Neural cell (in vitro differentiated cells): ENCODE measurements around the gene NEU3. TPM values are rescaled to one million over a fixed set of nuclear protein-coding genes. Genes with fewer than 3 reads are reported as not detected.
A peak's percentile ranks its signal among the peaks of the same experiment; 100 is the strongest.

Experiments
- H2AFZ ChIP-seq: fragments of 200-600, 300-800 bp; sonication (generic), shearing (Covaris generic); 2 replicates; pipeline ENCODE4 v1.6.0; 2014; ENCODE audit warnings: low read depth, mild to moderate bottlenecking, antibody characterized with exemption, low read length, moderate library complexity
- H3F3A ChIP-seq: fragments of 200-600 bp; shearing (Covaris generic); 2 replicates; pipeline ENCODE4 v1.6.1; 2016; ENCODE audit warnings: mild to moderate bottlenecking, moderate library complexity, mixed read lengths, antibody characterized with exemption, low read length; ENCODE audit not compliant: insufficient read depth, poor library complexity, severe bottlenecking
- H3K27ac ChIP-seq: fragments of 200-600, 300-800 bp; sonication (generic), shearing (Covaris generic); 2 replicates; pipeline ENCODE4 v1.5.1; 2014; ENCODE audit warnings: mild to moderate bottlenecking, low read length, moderate library complexity
- H3K27me3 ChIP-seq: fragments of 300-800, 200-600 bp; sonication (generic), shearing (Covaris generic); 2 replicates; pipeline ENCODE4 v1.6.0; 2014; ENCODE audit warnings: mild to moderate bottlenecking, low read depth, low read length, moderate library complexity; ENCODE audit not compliant: insufficient read depth
- H3K36me3 ChIP-seq: fragments of 300-800, 200-600 bp; sonication (generic), shearing (Covaris generic); 2 replicates; pipeline ENCODE4 v1.5.1; 2014; ENCODE audit warnings: mild to moderate bottlenecking, antibody characterized with exemption, low read length, moderate library complexity; ENCODE audit not compliant: insufficient read depth
- H3K4me2 ChIP-seq: fragments of 300-800, 200-600 bp; sonication (generic), shearing (Covaris generic); 2 replicates; pipeline ENCODE4 v1.6.0; 2014; ENCODE audit warnings: mild to moderate bottlenecking, low read length
- H3K4me3 ChIP-seq: fragments of 300-800, 200-600 bp; sonication (generic), shearing (Covaris generic); 2 replicates; pipeline ENCODE4 v1.5.1; 2014; ENCODE audit warnings: mild to moderate bottlenecking, low read length, moderate library complexity
- H3K79me2 ChIP-seq: fragments of 200-600 bp; shearing (Covaris generic); replicated peaks from 2 replicates; pipeline ENCODE4 v1.6.0; 2014; ENCODE audit warnings: mild to moderate bottlenecking, low read length, moderate library complexity; ENCODE audit not compliant: insufficient read depth
- H3K9ac ChIP-seq: fragments of 300-800, 200-600 bp; sonication (generic), shearing (Covaris generic); 2 replicates; pipeline ENCODE4 v1.6.1; 2016; ENCODE audit warnings: mild to moderate bottlenecking, low read length, mixed read lengths
- H3K9me2 ChIP-seq: fragments of 200-600 bp; shearing (Covaris generic); 2 replicates; pipeline ENCODE4 v1.6.1; 2016; ENCODE audit warnings: mild to moderate bottlenecking, low read length, mixed read lengths; ENCODE audit not compliant: insufficient read depth
- H3K9me3 ChIP-seq: fragments of 200-600, 300-800 bp; sonication (generic), shearing (Covaris generic); 2 replicates; pipeline ENCODE4 v1.6.1; 2016; ENCODE audit warnings: mild to moderate bottlenecking, mixed run types, low read length, moderate library complexity, mixed read lengths
- H4K20me1 ChIP-seq: fragments of 200-600 bp; shearing (Covaris generic); 2 replicates; pipeline ENCODE4 v1.6.1; 2016; ENCODE audit warnings: mild to moderate bottlenecking, mixed run types; ENCODE audit not compliant: insufficient read depth
- EP300 ChIP-seq: fragments of 450-650 bp; conservative IDR thresholded peaks from 2 replicates; pipeline ENCODE4 v1.6.1; 2014; ENCODE audit warnings: antibody characterized with exemption, mild to moderate bottlenecking, moderate library complexity; ENCODE audit not compliant: poor library complexity, severe bottlenecking
- EZH2 ChIP-seq: fragments of 200-600, 300-800 bp; shearing (Covaris generic), sonication (generic); IDR thresholded peaks from 2 replicates; pipeline ENCODE4 v1.6.1; 2014; ENCODE audit warnings: antibody characterized with exemption, low read length, borderline replicate concordance, mild to moderate bottlenecking; ENCODE audit not compliant: insufficient read depth, poor library complexity, severe bottlenecking
- MXI1 ChIP-seq: fragments of 450-650 bp; conservative IDR thresholded peaks from 2 replicates; pipeline ENCODE4 v1.6.1; 2014; ENCODE audit warnings: antibody characterized with exemption, mild to moderate bottlenecking; ENCODE audit not compliant: poor library complexity, severe bottlenecking
- POLR2AphosphoS5 ChIP-seq: IDR thresholded peaks from 2 replicates; pipeline ENCODE4 v1.6.1; 2012
- RAD21 ChIP-seq: fragments of 450-650 bp; conservative IDR thresholded peaks from 2 replicates; pipeline ENCODE4 v1.6.1; 2014; ENCODE audit warnings: antibody characterized with exemption, mild to moderate bottlenecking, moderate library complexity
- REST ChIP-seq: IDR thresholded peaks from 2 replicates; pipeline ENCODE4 v1.6.1; 2012; ENCODE audit warnings: borderline replicate concordance
- SMC3 ChIP-seq: fragments of 450-650 bp; conservative IDR thresholded peaks from 2 replicates; pipeline ENCODE4 v1.6.1; 2014; ENCODE audit warnings: antibody characterized with exemption, mild to moderate bottlenecking, moderate library complexity; ENCODE audit not compliant: poor library complexity
- TAF1 ChIP-seq: IDR thresholded peaks from 2 replicates; pipeline ENCODE4 v1.6.1; 2012; ENCODE audit warnings: low read depth
- polyA plus RNA-seq: library from polyadenylated mRNA; depleted of rRNA; stranded (reverse); fragments of >200 nt; gene quantifications from 2 replicates; pipeline ENCODE4 v1.2.3, GENCODE V29; 2014
- TF ChIP-seq, protein P1 (sequence below): fragments of 450-650 bp; IDR thresholded peaks from 2 replicates; pipeline ENCODE4 v1.5.1; 2014; ENCODE audit warnings: antibody characterized with exemption, mild to moderate bottlenecking, moderate library complexity; ENCODE audit not compliant: poor library complexity, severe bottlenecking

Gene NEU3
- polyA plus RNA-seq, 1 donor from 2014 or later, result 16.9 TPM

GRCh38 chr11:74948898-74949752, 39.6 kb upstream of the NEU3 start, which contains the start of the genes SPCS2 and XRRA1:
SPCS2 (plus strand) TSS chr11:74949266; CDS start chr11:74949286, 20 bp downstream.
XRRA1 (minus strand) TSS chr11:74949091; CDS start chr11:74940878, 8,213 bp downstream.
- H3K9me3 ChIP-seq, result no peaks in the 10 kb centered on the region
- TF ChIP-seq EZH2 (no peak), MXI1 (peak; percentile 81), SMC3 (peak; percentile 35), POLR2AphosphoS5 (peak; percentile 97), TAF1 (peak; percentile 87), EP300 (peak; percentile 60), REST (peak; percentile 92), RAD21 (no peak)
- TF ChIP-seq, protein P1, sequence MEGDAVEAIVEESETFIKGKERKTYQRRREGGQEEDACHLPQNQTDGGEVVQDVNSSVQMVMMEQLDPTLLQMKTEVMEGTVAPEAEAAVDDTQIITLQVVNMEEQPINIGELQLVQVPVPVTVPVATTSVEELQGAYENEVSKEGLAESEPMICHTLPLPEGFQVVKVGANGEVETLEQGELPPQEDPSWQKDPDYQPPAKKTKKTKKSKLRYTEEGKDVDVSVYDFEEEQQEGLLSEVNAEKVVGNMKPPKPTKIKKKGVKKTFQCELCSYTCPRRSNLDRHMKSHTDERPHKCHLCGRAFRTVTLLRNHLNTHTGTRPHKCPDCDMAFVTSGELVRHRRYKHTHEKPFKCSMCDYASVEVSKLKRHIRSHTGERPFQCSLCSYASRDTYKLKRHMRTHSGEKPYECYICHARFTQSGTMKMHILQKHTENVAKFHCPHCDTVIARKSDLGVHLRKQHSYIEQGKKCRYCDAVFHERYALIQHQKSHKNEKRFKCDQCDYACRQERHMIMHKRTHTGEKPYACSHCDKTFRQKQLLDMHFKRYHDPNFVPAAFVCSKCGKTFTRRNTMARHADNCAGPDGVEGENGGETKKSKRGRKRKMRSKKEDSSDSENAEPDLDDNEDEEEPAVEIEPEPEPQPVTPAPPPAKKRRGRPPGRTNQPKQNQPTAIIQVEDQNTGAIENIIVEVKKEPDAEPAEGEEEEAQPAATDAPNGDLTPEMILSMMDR, result no peak
- peak within 1 kb of the TSS; percentile 85 for H3K9ac ChIP-seq
- peak within 1 kb of the TSS; percentile 73 for H3K27ac ChIP-seq
- H3K27me3 ChIP-seq, result no peaks in the 10 kb centered on the region
- no peaks in the 10 kb centered on the region for H3K9me2 ChIP-seq
- peak within 1 kb of the TSS; percentile 79 for H2AFZ ChIP-seq
- H3K36me3 ChIP-seq, result no peaks in the 10 kb centered on the region
- H3K4me3 ChIP-seq, result peak within 1 kb of the TSS; percentile 84
- no peaks in the 10 kb centered on the region for H4K20me1 ChIP-seq
- H3K4me2 ChIP-seq, result peak within 1 kb of the TSS; percentile 84
- peaks cover 32% of the 10 kb centered on the region for H3K79me2 ChIP-seq
- H3F3A ChIP-seq, result no peaks in the 10 kb centered on the region

DNA sequence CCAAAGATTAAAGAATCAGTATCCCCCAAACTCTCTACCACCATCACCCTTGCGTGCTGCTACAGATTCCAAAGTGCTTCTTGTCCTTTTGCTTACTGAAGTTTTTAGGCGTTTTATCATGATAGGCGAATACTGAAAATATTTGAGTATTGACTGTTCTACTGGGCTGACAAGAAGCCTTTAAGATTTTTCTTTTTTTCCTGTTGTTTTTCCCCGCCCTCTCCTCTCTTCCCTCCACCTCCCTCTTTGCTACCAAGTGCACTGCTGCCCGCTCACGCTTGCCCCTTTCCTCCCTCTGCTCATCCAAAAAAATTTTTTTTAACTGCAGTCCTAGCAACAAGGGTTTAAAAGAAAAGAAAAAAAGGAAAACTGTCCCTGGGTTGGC, 39.0 kb upstream of the NEU3 start:
- Histone ChIP-seq H3K27me3 (no peaks in the 10 kb centered on the region), H3K9me2 (no peaks in the 10 kb centered on the region), H2AFZ (peak overlapping the region; percentile 79), H3K9me3 (no peaks in the 10 kb centered on the region), H3K79me2 (peaks cover 38% of the 10 kb centered on the region), H4K20me1 (no peaks in the 10 kb centered on the region), H3F3A (no peaks in the 10 kb centered on the region), H3K4me2 (peak overlapping the region; percentile 84), H3K36me3 (no peaks in the 10 kb centered on the region), H3K9ac (peak overlapping the region; percentile 85), H3K27ac (peak overlapping the region; percentile 73), H3K4me3 (peak overlapping the region; percentile 84)
- TF ChIP-seq POLR2AphosphoS5, result no peak
- no peak for TF ChIP-seq MXI1
- no peak for TF ChIP-seq SMC3
- TF ChIP-seq REST, result no peak
- TF ChIP-seq RAD21, result no peak
- TF ChIP-seq TAF1, result no peak
- no peak for TF ChIP-seq EZH2
- TF ChIP-seq, protein P1, result no peak
- TF ChIP-seq EP300, result no peak
